ENCODE data around the gene FRMD1. TPM values are rescaled to one million over a fixed set of nuclear protein-coding genes. Genes with fewer than 3 reads are reported as not detected.

The FRMD1 gene
- total and polyA plus RNA-seq, 2 donors (not counting 1 experiment from before 2014, with no cell fraction given): not detected

- POLR2A ChIA-PET: no interaction called here
- WGBS (ENCODE audit: insufficient coverage): 86% methylated on average over 2 of the region's 7 CpGs
- Mint-ChIP-seq H3K4me1 (no peaks in the 10 kb centered on the region), H3K9me3 (ENCODE audit: insufficient read depth) (no peaks in the 10 kb centered on the region), H3K4me3 (no peak overlapping the region), H3K27me3 (no peaks in the 10 kb centered on the region), H3K27ac (no peak overlapping the region)
- intact Hi-C loops (cut with micrococcal nuclease): no loop called here
- H3K79me2 ChIP-seq (ENCODE audit: control insufficient read depth, insufficient read depth, low read length): no peaks in the 10 kb centered on the region
- peaks cover 0 to 18% (median 0%) of the 10 kb centered on the region in 3 donors for H3K9me3 ChIP-seq (ENCODE audit: control extremely low read depth in 1 of 3, control insufficient read depth in 2 of 3, insufficient read depth in 1 of 3, low read length in 2 of 3)
- H3K27me3 ChIP-seq (replicated peaks in 1 of 4; ENCODE audit: control extremely low read depth in 1 of 4, control insufficient read depth in 3 of 4, insufficient read depth in 4 of 4, low read length in 3 of 4): no peaks in the 10 kb centered on the region
- no peak overlapping the region for H3K4me2 ChIP-seq (replicated peaks; ENCODE audit: low read depth, low read length, poor library complexity, severe bottlenecking)
- TF ChIP-seq EZH2 (IDR thresholded peaks at IDR 0.05; ENCODE audit: borderline replicate concordance, insufficient read depth, low read depth, low read length, poor library complexity, severe bottlenecking) (no peak), CTCF (IDR thresholded peaks at IDR 0.05) (no peak)
- no peak overlapping the region for H3K27ac ChIP-seq (ENCODE audit: low read length in 2 of 2)
- no peaks in the 10 kb centered on the region for H3K36me3 ChIP-seq (replicated peaks in 1 of 2; ENCODE audit: control extremely low read depth in 1 of 2, control insufficient read depth in 1 of 2, extremely low read depth in 1 of 2, insufficient read depth in 2 of 2, low read length in 1 of 2)
- CTCF ChIA-PET: no interaction called here
- H2AFZ ChIP-seq (ENCODE audit: insufficient read depth, low read depth, low read length, poor library complexity, severe bottlenecking): no peak overlapping the region
- no peak for DNase-seq
- H3K9ac ChIP-seq (ENCODE audit: low read length): no peak overlapping the region
- H4K20me1 ChIP-seq (ENCODE audit: control insufficient read depth, insufficient read depth, low read length, poor library complexity, severe bottlenecking): no peaks in the 10 kb centered on the region
- no peak for ATAC-seq (ENCODE audit: low read depth)
- no peaks in the 10 kb centered on the region for H3K4me1 ChIP-seq (ENCODE audit: control insufficient read depth in 2 of 2, insufficient read depth in 2 of 2, low read length in 2 of 2)
- no peak overlapping the region for H3K4me3 ChIP-seq (ENCODE audit: control extremely low read depth in 1 of 5, extremely low read depth in 1 of 5, insufficient read depth in 1 of 5, low read depth in 2 of 5, low read length in 4 of 5)
These were observed 45.1 kb upstream of the FRMD1 start for GRCh38 chr6:168124158-168124557.

- Histone ChIP-seq H3K9me3 (ENCODE audit: control extremely low read depth in 1 of 3, control insufficient read depth in 2 of 3, insufficient read depth in 1 of 3, low read length in 2 of 3) (peaks cover 0 to 18% (median 0%) of the 10 kb centered on the region in 3 donors), H3K4me2 (replicated peaks; ENCODE audit: low read depth, low read length, poor library complexity, severe bottlenecking) (no peak overlapping the region), H3K9ac (ENCODE audit: low read length) (no peak overlapping the region), H3K36me3 (replicated peaks in 1 of 2; ENCODE audit: control extremely low read depth in 1 of 2, control insufficient read depth in 1 of 2, extremely low read depth in 1 of 2, insufficient read depth in 2 of 2, low read length in 1 of 2) (no peaks in the 10 kb centered on the region), H3K27ac (ENCODE audit: low read length in 2 of 2) (no peak overlapping the region), H3K79me2 (ENCODE audit: control insufficient read depth, insufficient read depth, low read length) (no peaks in the 10 kb centered on the region), H3K27me3 (replicated peaks in 1 of 4; ENCODE audit: control extremely low read depth in 1 of 4, control insufficient read depth in 3 of 4, insufficient read depth in 4 of 4, low read length in 3 of 4) (no peaks in the 10 kb centered on the region), H3K4me1 (ENCODE audit: control insufficient read depth in 2 of 2, insufficient read depth in 2 of 2, low read length in 2 of 2) (no peaks in the 10 kb centered on the region), H4K20me1 (ENCODE audit: control insufficient read depth, insufficient read depth, low read length, poor library complexity, severe bottlenecking) (no peaks in the 10 kb centered on the region), H3K4me3 (ENCODE audit: control extremely low read depth in 1 of 5, extremely low read depth in 1 of 5, insufficient read depth in 1 of 5, low read depth in 2 of 5, low read length in 4 of 5) (no peak overlapping the region), H2AFZ (ENCODE audit: insufficient read depth, low read depth, low read length, poor library complexity, severe bottlenecking) (no peak overlapping the region)
- DNase-seq (no peak), ATAC-seq (ENCODE audit: low read depth) (no peak)
- H3K4me1 Mint-ChIP-seq: no peaks in the 10 kb centered on the region
- TF ChIP-seq EZH2 (IDR thresholded peaks at IDR 0.05; ENCODE audit: borderline replicate concordance, insufficient read depth, low read depth, low read length, poor library complexity, severe bottlenecking) (no peak), CTCF (IDR thresholded peaks at IDR 0.05) (no peak)
- intact Hi-C loops (cut with micrococcal nuclease): no loop called here
- H3K9me3 Mint-ChIP-seq (ENCODE audit: insufficient read depth): no peaks in the 10 kb centered on the region
- H3K27ac Mint-ChIP-seq: no peak overlapping the region
- no peaks in the 10 kb centered on the region for H3K27me3 Mint-ChIP-seq
- 70% methylated on average over 6 of the region's 8 CpGs for WGBS (ENCODE audit: insufficient coverage)
- ChIA-PET CTCF (no interaction called here), POLR2A (no interaction called here)
- no peak overlapping the region for H3K4me3 Mint-ChIP-seq
These were observed 44.3 kb upstream of the FRMD1 start for GRCh38 chr6:168123165-168123911.
